Neural crest cell (in vitro differentiated cells): Measurements from ENCODE around the gene NBEAL1. TPM values are rescaled to one million over a fixed set of nuclear protein-coding genes. Genes with fewer than 3 reads are reported as not detected.
"Not testable (repeated sequence)": the region's sequence is repeated elsewhere in the genome, so short reads cannot be mapped to it uniquely, and the experiment has no call there.

Experiments
- DNase-seq: peaks from one replicate; pipeline ENCODE4 v3.0.0; 2021; ENCODE audit warnings: low read depth, mixed read lengths, low spot score
- H3K27ac Mint-ChIP-seq: one replicate; pipeline ENCODE4 v1.8.0; 2021; ENCODE audit warnings: mild to moderate bottlenecking, mixed read lengths; ENCODE audit not compliant: unreplicated experiment
- H3K27me3 Mint-ChIP-seq: 2 replicates; pipeline ENCODE4 v1.8.0; 2021; ENCODE audit warnings: low read depth, mild to moderate bottlenecking, mixed read lengths
- H3K36me3 Mint-ChIP-seq: 2 replicates; pipeline ENCODE4 v1.8.0; 2021; ENCODE audit warnings: low read depth, mild to moderate bottlenecking, mixed read lengths
- H3K4me1 Mint-ChIP-seq: 2 replicates; pipeline ENCODE4 v1.8.0; 2021; ENCODE audit warnings: mixed read lengths
- H3K4me3 Mint-ChIP-seq: one replicate; pipeline ENCODE4 v1.8.0; 2021; ENCODE audit warnings: mild to moderate bottlenecking, mixed read lengths
- H3K9me3 Mint-ChIP-seq: 2 replicates; pipeline ENCODE4 v1.8.0; 2021; ENCODE audit warnings: mixed read lengths
- CTCF ChIP-seq: fragments of 200-600 bp; sonication (generic); conservative IDR thresholded peaks from 2 replicates; pipeline ENCODE4 v1.5.0; 2021; ENCODE audit warnings: antibody characterized with exemption, mild to moderate bottlenecking
- total RNA-seq: library from RNA; stranded (reverse); gene quantifications from 2 replicates; pipeline ENCODE4 v1.2.1, GENCODE V29; 2021

Gene NBEAL1
- total RNA-seq, 1 donor from 2014 or later: 12.6 TPM

- TF ChIP-seq CTCF: no peak
- H3K36me3 Mint-ChIP-seq: peaks cover 3% of the 10 kb centered on the region
- H3K9me3 Mint-ChIP-seq: peaks cover 3% of the 10 kb centered on the region
- H3K4me3 Mint-ChIP-seq: no peak overlapping the region
- DNase-seq: no peak
- H3K27ac Mint-ChIP-seq: no peak overlapping the region
- H3K4me1 Mint-ChIP-seq: peaks cover 6% of the 10 kb centered on the region
- H3K27me3 Mint-ChIP-seq: no peaks in the 10 kb centered on the region
These were observed 16.3 kb downstream of the NBEAL1 start for GRCh38 chr2:203030991-203031390.

GRCh38 chr2:203033395-203033794 lies 18.7 kb downstream of the NBEAL1 start:
- no peak overlapping the region for H3K4me3 Mint-ChIP-seq
- peaks cover 3% of the 10 kb centered on the region for H3K9me3 Mint-ChIP-seq
- no peak overlapping the region for H3K27ac Mint-ChIP-seq
- H3K27me3 Mint-ChIP-seq: no peaks in the 10 kb centered on the region
- H3K36me3 Mint-ChIP-seq: peaks cover 3% of the 10 kb centered on the region
- no peak for TF ChIP-seq CTCF
- H3K4me1 Mint-ChIP-seq: peaks cover 10% of the 10 kb centered on the region
- DNase-seq: no peak

GRCh38 chr2:203035879-203036470 lies 21.3 kb downstream of the NBEAL1 start:
- Mint-ChIP-seq H3K4me3 (no peak overlapping the region), H3K27me3 (no peaks in the 10 kb centered on the region), H3K4me1 (peaks cover 13% of the 10 kb centered on the region), H3K36me3 (peaks cover 3% of the 10 kb centered on the region), H3K27ac (no peak overlapping the region), H3K9me3 (peaks cover 3% of the 10 kb centered on the region)
- TF ChIP-seq CTCF: no peak
- DNase-seq: no peak

- no peak for DNase-seq
- Mint-ChIP-seq H3K27me3 (no peaks in the 10 kb centered on the region), H3K4me1 (peaks cover 13% of the 10 kb centered on the region), H3K9me3 (peaks cover 1% of the 10 kb centered on the region), H3K4me3 (no peak overlapping the region), H3K36me3 (peaks cover 5% of the 10 kb centered on the region), H3K27ac (no peak overlapping the region)
- no peak for TF ChIP-seq CTCF
These were observed 22.4 kb downstream of the NBEAL1 start for GRCh38 chr2:203037026-203037425.

GRCh38 chr2:203038586-203038985 lies 23.9 kb downstream of the NBEAL1 start:
- Mint-ChIP-seq H3K36me3 (peaks cover 5% of the 10 kb centered on the region), H3K27me3 (no peaks in the 10 kb centered on the region)

GRCh38 chr2:203039211-203039610 lies 24.5 kb downstream of the NBEAL1 start:
- H3K36me3 Mint-ChIP-seq, H3K27ac Mint-ChIP-seq, H3K4me1 Mint-ChIP-seq, H3K27me3 Mint-ChIP-seq, DNase-seq, H3K9me3 Mint-ChIP-seq, H3K4me3 Mint-ChIP-seq: not testable (repeated sequence)

More at GRCh38 chr2:203038586-203038985, 23.9 kb downstream of the NBEAL1 start:
- no peaks in the 10 kb centered on the region for H3K9me3 Mint-ChIP-seq
- H3K4me3 Mint-ChIP-seq: no peak overlapping the region
- no peak for DNase-seq
- TF ChIP-seq CTCF: no peak
- H3K27ac Mint-ChIP-seq: no peak overlapping the region
- peaks cover 11% of the 10 kb centered on the region for H3K4me1 Mint-ChIP-seq
